ENCODE measurements around the gene KRTAP26-1. TPM values are rescaled to one million over a fixed set of nuclear protein-coding genes. Genes with fewer than 3 reads are reported as not detected.

KRTAP26-1 gene
- total RNA-seq = not detected

- POLR2A ChIA-PET = no interaction called here
- intact Hi-C loops (cut with DNase I, micrococcal nuclease) = no loop called here
- no peak for ATAC-seq
- no peak within 1 kb of the TSS for H3K4me3 Mint-ChIP-seq
- no peaks in the 10 kb centered on the region for H3K9me3 Mint-ChIP-seq (ENCODE audit: low read depth)
- H3K4me1 Mint-ChIP-seq = no peaks in the 10 kb centered on the region
- H3K27me3 Mint-ChIP-seq = peaks cover 6% of the 10 kb centered on the region
- no peaks in the 10 kb centered on the region for H3K36me3 Mint-ChIP-seq (ENCODE audit: low read depth)
- no peak within 1 kb of the TSS for H3K27ac Mint-ChIP-seq
- CTCF ChIA-PET = no interaction called here
- DNase-seq = no peak
These were observed at the start of gene KRTAP26-1 for GRCh38 chr21:30320215-30320614. Gene KRTAP26-1 (minus strand): TSS chr21:30320315. CDS start chr21:30320035, 280 bp downstream.

- no peaks in the 10 kb centered on the region for H3K9me3 Mint-ChIP-seq (ENCODE audit: low read depth)
- ChIA-PET POLR2A (no interaction called here), CTCF (no interaction called here)
- H3K27ac Mint-ChIP-seq = no peak overlapping the region
- ATAC-seq = no peak
- DNase-seq = no peak
- H3K4me1 Mint-ChIP-seq = no peaks in the 10 kb centered on the region
- H3K36me3 Mint-ChIP-seq (ENCODE audit: low read depth) = no peaks in the 10 kb centered on the region
- intact Hi-C loops (cut with DNase I, micrococcal nuclease) = no loop called here
- H3K27me3 Mint-ChIP-seq = peaks cover 12% of the 10 kb centered on the region
- H3K4me3 Mint-ChIP-seq = no peak overlapping the region
These were observed 35.8 kb upstream of the KRTAP26-1 start for GRCh38 chr21:30355906-30356305.

- DNase-seq = no peak
- Mint-ChIP-seq H3K36me3 (ENCODE audit: low read depth) (no peaks in the 10 kb centered on the region), H3K4me3 (no peak overlapping the region), H3K27me3 (peaks cover 8% of the 10 kb centered on the region), H3K9me3 (ENCODE audit: low read depth) (no peaks in the 10 kb centered on the region), H3K27ac (no peak overlapping the region), H3K4me1 (no peaks in the 10 kb centered on the region)
- POLR2A ChIA-PET = no interaction called here
- no peak for ATAC-seq
- intact Hi-C loops (cut with DNase I, micrococcal nuclease) = no loop called here
- CTCF ChIA-PET = no interaction called here
These were observed 34.3 kb upstream of the KRTAP26-1 start for GRCh38 chr21:30354308-30355005.

- H3K4me3 Mint-ChIP-seq = no peak overlapping the region
- intact Hi-C loops (cut with DNase I, micrococcal nuclease) = no loop called here
- DNase-seq (no peak), ATAC-seq (no peak)
- H3K27ac Mint-ChIP-seq = no peak overlapping the region
- no peaks in the 10 kb centered on the region for H3K4me1 Mint-ChIP-seq
- H3K27me3 Mint-ChIP-seq = peaks cover 7% of the 10 kb centered on the region
- no peaks in the 10 kb centered on the region for H3K9me3 Mint-ChIP-seq (ENCODE audit: low read depth)
- no peaks in the 10 kb centered on the region for H3K36me3 Mint-ChIP-seq (ENCODE audit: low read depth)
- ChIA-PET POLR2A (no interaction called here), CTCF (interaction anchor here (0.7 to 1.0 kb wide), 2 partner anchors 10 to 178 kb away, joined by 3 read pairs; no protein-coding TSS in a partner anchor)
These were observed 31.4 kb upstream of the KRTAP26-1 start for GRCh38 chr21:30351534-30351933.

GRCh38 chr21:30349572-30349971 lies 29.5 kb upstream of the KRTAP26-1 start:
- CTCF ChIA-PET = no interaction called here
- POLR2A ChIA-PET = no interaction called here

GRCh38 chr21:30348506-30348905 lies 28.4 kb upstream of the KRTAP26-1 start, which contains the start of gene KRTAP23-1:
Gene KRTAP23-1 (minus strand): TSS chr21:30348606. CDS start chr21:30348606, 0 bp downstream.
- Mint-ChIP-seq H3K27ac (no peak within 1 kb of the TSS), H3K4me3 (no peak within 1 kb of the TSS), H3K9me3 (ENCODE audit: low read depth) (no peaks in the 10 kb centered on the region), H3K27me3 (peaks cover 1% of the 10 kb centered on the region), H3K36me3 (ENCODE audit: low read depth) (no peaks in the 10 kb centered on the region), H3K4me1 (no peaks in the 10 kb centered on the region)
- CTCF ChIA-PET = no interaction called here
- ATAC-seq = no peak
- DNase-seq = no peak
- POLR2A ChIA-PET = no interaction called here
- intact Hi-C loops (cut with DNase I, micrococcal nuclease) = no loop called here

More at GRCh38 chr21:30349572-30349971, 29.5 kb upstream of the KRTAP26-1 start:
- peaks cover 3% of the 10 kb centered on the region for H3K27me3 Mint-ChIP-seq
- H3K9me3 Mint-ChIP-seq (ENCODE audit: low read depth) = no peaks in the 10 kb centered on the region
- ATAC-seq = no peak
- no peaks in the 10 kb centered on the region for H3K4me1 Mint-ChIP-seq
- DNase-seq = no peak
- no peak overlapping the region for H3K4me3 Mint-ChIP-seq
- intact Hi-C loops (cut with DNase I, micrococcal nuclease) = no loop called here
- H3K36me3 Mint-ChIP-seq (ENCODE audit: low read depth) = no peaks in the 10 kb centered on the region
- no peak overlapping the region for H3K27ac Mint-ChIP-seq

- H3K4me1 Mint-ChIP-seq = no peaks in the 10 kb centered on the region
- peaks cover 5% of the 10 kb centered on the region for H3K27me3 Mint-ChIP-seq
- H3K9me3 Mint-ChIP-seq (ENCODE audit: low read depth) = no peaks in the 10 kb centered on the region
- intact Hi-C loops (cut with DNase I, micrococcal nuclease) = no loop called here
- DNase-seq (no peak), ATAC-seq (no peak)
- ChIA-PET CTCF (no interaction called here), POLR2A (no interaction called here)
- no peak overlapping the region for H3K27ac Mint-ChIP-seq
- H3K36me3 Mint-ChIP-seq (ENCODE audit: low read depth) = no peaks in the 10 kb centered on the region
- no peak overlapping the region for H3K4me3 Mint-ChIP-seq
These were observed 24.9 kb upstream of the KRTAP26-1 start for GRCh38 chr21:30345014-30345413.

GRCh38 chr21:30340714-30341573 lies 20.8 kb upstream of the KRTAP26-1 start:
- Mint-ChIP-seq H3K4me3 (no peak overlapping the region), H3K27ac (no peak overlapping the region), H3K9me3 (ENCODE audit: low read depth) (no peaks in the 10 kb centered on the region), H3K36me3 (ENCODE audit: low read depth) (no peaks in the 10 kb centered on the region), H3K27me3 (peaks cover 7% of the 10 kb centered on the region), H3K4me1 (no peaks in the 10 kb centered on the region)
- ChIA-PET POLR2A (no interaction called here), CTCF (interaction anchor here (0.6 to 1.3 kb wide), 4 partner anchors 11 to 745 kb away, joined by 3 to 4 read pairs (median 3); no protein-coding TSS in a partner anchor)
- intact Hi-C loops (cut with DNase I, micrococcal nuclease) = loop anchor here (1.0 to 5.0 kb wide), 5 partner anchors 92 to 1266 kb away; no protein-coding TSS in a partner anchor
- no peak for ATAC-seq
- peak; percentile 46 for DNase-seq

GRCh38 chr21:30338717-30339116 lies 18.6 kb upstream of the KRTAP26-1 start:
- DNase-seq (no peak), ATAC-seq (no peak)
- Mint-ChIP-seq H3K9me3 (ENCODE audit: low read depth) (no peaks in the 10 kb centered on the region), H3K4me1 (no peaks in the 10 kb centered on the region), H3K4me3 (no peak overlapping the region), H3K27me3 (peaks cover 7% of the 10 kb centered on the region), H3K36me3 (ENCODE audit: low read depth) (no peaks in the 10 kb centered on the region), H3K27ac (no peak overlapping the region)
- intact Hi-C loops (cut with DNase I, micrococcal nuclease) = no loop called here
- CTCF ChIA-PET = interaction anchor here (0.5 to 1.3 kb wide), 2 partner anchors 735 to 747 kb away, joined by 3 read pairs; no protein-coding TSS in a partner anchor
- POLR2A ChIA-PET = no interaction called here

- ChIA-PET CTCF (interaction anchor here (0.6 to 1.2 kb wide), 2 partner anchors 71 to 1252 kb away, joined by 5 read pairs; no protein-coding TSS in a partner anchor), POLR2A (no interaction called here)
- Mint-ChIP-seq H3K27me3 (peaks cover 4% of the 10 kb centered on the region), H3K27ac (no peak overlapping the region), H3K9me3 (ENCODE audit: low read depth) (no peaks in the 10 kb centered on the region), H3K4me3 (no peak overlapping the region), H3K4me1 (no peaks in the 10 kb centered on the region), H3K36me3 (ENCODE audit: low read depth) (no peaks in the 10 kb centered on the region)
- DNase-seq (no peak), ATAC-seq (no peak)
- intact Hi-C loops (cut with DNase I, micrococcal nuclease) = no loop called here
These were observed 17.7 kb upstream of the KRTAP26-1 start for GRCh38 chr21:30337772-30338171.

- intact Hi-C loops (cut with DNase I, micrococcal nuclease) = no loop called here
- ATAC-seq = no peak
- Mint-ChIP-seq H3K4me3 (no peak within 1 kb of the TSS), H3K27ac (no peak within 1 kb of the TSS), H3K4me1 (no peaks in the 10 kb centered on the region), H3K36me3 (ENCODE audit: low read depth) (no peaks in the 10 kb centered on the region), H3K27me3 (peaks cover 4% of the 10 kb centered on the region), H3K9me3 (ENCODE audit: low read depth) (no peaks in the 10 kb centered on the region)
- ChIA-PET CTCF (interaction anchor here (0.6 to 1.2 kb wide), 2 partner anchors 72 to 1251 kb away, joined by 5 read pairs; no protein-coding TSS in a partner anchor), POLR2A (no interaction called here)
- no peak for DNase-seq
These were observed 17.2 kb upstream of the KRTAP26-1 start, which contains the start of gene KRTAP27-1 for GRCh38 chr21:30337276-30337744. Gene KRTAP27-1 (minus strand): TSS chr21:30337694. CDS start chr21:30337668, 26 bp downstream.

All from activated CD4-positive, alpha-beta T cell treated with anti-CD3 and anti-CD28 coated beads for 36 hours (primary cell).